Stimulated activated CD4-positive, alpha-beta T cell treated with anti-CD3 and anti-CD28 coated beads, Interleukin-1b, Interleukin-23, amount 100 ng/mL, for 48 hours (primary cell): ENCODE data around the gene ADAD2.
"Not testable (repeated sequence)": the region's sequence is repeated elsewhere in the genome, so short reads cannot be mapped to it uniquely, and the experiment has no call there.

Source experiments
- DNase-seq: peaks from one replicate; pipeline ENCODE4 v3.0.0-alpha.2; 2020

ADAD2 gene

DNA sequence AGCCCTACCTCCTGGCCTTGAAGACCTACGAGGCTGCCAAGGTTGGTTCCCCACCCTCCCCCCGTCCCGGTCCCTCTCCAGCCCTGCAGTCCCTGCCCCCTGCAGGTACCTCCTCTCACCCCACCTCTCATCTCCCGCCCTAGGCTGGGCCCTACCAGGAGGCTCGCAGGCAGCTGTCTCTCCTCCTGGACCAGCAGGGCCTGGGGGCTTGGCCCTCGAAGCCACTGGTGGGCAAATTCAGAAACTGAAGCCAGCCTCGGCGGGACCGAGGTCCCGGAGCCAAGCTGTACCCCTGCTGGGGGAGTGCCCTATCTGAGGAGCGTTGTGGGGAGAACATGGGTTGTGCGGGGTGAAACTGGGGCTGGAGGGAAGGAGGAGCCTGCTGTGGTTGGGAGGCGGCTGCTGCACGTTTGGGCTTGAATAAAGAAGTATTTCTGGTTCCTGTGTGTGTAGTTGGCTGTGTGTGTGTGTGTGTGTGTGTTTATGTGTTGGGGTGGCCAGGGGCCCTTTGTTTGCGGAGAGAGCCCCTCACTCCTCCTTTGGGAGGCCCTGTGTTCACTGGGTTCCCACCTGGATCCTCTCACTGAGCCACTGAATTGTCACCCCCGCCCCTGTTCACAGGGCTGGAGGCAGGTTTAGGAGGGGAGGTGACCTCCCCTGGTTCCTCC, 5.9 kb downstream of the ADAD2 start:
- no peak for DNase-seq

- DNase-seq: no peak
Measured at GRCh38 chr16:84197466-84198128, 6.6 kb downstream of the ADAD2 start.

- no peak for DNase-seq
Measured at GRCh38 chr16:84198401-84198800, 7.4 kb downstream of the ADAD2 start.

DNA sequence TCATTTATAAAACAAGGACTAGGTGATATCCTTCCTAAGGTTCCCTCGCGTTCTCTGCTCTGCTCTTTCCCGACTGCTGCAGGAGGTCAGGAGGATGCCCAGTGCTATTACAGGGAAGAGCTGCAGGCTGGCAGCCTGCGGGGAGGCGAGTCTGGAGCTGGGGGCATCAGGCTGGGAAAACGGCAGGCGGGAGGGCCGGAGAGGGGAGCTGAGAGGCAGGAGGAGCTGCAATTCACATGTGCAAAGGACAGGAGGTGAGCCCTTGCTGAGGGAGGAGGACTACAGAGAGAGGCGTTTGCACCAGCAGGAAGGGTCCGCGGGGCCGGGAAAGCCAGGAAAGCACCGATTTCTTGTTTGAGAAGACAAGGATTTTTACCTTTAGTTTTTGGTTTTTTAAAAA, 8.1 kb downstream of the ADAD2 start:
- DNase-seq: no peak

DNA sequence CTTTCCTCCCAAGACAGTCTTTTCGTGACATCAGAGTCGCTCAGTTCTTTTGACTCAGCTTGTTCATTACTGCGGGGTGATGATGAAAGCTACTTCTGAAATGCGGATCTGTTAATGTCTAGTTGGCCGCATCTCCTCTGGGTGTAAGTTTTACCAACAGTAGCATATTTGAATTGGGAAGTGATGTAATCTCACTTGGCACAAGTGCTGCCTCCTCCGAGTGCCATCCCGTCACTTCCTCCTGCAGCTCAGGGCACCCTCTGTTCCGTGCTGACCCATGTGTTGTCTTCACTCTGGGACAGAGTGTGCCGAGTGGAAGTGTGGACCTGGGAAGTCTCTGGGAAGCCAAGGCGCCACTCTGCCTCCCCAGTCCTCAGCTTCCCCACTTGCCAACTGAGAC, 8.9 kb downstream of the ADAD2 start:
- DNase-seq: no peak

DNA sequence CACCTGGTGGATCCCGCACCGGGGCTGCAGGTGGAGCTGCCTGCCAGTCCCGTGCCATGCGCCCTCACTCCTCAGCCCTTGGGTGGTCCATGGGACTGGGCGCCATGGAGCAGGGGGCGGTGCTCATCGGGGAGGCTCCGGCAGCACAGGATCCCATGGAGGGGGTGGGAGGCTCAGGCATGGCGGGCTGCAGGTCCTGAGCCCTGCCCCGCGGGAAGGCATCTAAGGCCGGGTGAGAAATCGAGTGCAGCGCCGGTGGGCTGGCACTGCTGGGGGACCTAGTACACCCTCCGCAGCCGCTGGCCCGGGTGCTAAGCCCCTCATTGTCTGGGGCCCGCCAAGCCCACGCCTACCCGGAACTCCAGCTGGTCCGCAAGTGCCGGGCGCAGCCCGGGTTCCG, 13.6 kb downstream of the ADAD2 start:
- not testable (repeated sequence) for DNase-seq

DNA sequence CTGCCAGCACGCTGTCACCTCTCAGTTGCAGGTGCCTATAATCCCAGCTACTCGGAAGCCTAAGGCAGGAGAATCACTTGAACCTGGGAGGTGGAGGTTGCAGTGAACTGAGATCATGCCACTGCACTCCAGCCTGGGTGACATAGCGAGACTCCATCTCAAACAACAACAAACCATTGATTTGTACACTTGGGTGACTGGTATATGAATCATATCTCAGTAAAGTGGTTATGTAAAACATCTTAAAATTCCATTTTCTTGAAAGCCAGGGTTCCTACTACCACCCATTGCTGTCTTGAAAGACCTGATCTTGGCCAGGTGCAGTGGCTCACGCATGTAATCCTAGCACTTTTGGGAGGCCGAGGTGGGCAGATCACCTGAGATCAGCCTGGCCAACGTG, 14.2 kb downstream of the ADAD2 start:
- not testable (repeated sequence) for DNase-seq

DNA sequence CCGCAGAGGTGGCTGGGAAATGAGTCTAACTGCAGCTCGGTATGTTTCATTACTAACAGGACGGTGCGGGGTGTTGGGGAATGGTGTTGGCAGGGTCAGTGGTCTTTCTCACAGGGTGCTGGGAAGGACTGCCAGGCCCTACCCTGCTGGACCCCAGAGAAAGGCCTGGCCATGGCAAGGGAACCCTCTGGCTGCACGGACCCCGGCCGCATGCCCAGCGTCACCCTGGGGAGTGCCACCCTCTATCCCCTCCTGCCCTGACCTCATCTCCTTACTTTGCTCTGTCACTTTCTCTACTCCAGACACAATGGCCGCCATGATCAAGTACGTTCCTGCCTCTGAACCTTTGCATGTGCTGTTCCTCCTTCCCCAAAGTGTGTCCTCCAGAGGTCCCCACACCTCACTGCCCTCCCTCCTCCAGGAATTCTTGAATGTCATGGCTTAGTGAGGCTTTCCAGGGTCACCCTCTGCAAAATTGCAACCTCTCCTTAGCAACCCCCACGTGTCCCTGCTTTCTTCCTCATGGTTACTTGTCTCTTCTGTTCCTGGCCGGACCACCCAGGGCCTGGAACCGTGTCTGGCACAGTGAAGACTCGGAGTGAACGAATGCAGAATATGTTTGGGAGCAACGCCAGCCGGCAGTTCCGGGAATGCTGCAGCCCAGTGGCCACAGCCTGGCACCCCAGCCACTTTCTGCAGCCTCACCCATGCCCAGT, 15.2 kb downstream of the ADAD2 start:
- no peak for DNase-seq

DNA sequence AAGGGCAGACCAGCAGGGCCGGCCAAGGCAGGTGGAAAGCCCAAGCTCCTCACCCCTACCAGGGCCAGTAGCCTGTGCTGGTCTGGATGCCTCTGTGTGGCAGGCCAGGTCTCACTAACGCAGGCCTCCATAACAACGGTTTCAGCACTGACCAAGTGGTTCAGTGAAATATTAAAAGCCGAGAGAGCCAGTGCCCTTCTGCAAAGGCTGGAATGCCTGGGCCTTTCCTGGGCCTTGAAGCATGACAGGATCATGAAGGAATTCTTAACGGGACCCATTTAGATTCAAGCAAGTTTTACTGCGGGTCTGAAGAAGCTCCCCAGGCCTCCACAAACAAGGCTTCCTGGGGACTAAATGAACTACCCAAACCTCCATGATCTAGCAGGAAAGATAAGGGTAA, 16.3 kb downstream of the ADAD2 start:
- no peak for DNase-seq

DNA sequence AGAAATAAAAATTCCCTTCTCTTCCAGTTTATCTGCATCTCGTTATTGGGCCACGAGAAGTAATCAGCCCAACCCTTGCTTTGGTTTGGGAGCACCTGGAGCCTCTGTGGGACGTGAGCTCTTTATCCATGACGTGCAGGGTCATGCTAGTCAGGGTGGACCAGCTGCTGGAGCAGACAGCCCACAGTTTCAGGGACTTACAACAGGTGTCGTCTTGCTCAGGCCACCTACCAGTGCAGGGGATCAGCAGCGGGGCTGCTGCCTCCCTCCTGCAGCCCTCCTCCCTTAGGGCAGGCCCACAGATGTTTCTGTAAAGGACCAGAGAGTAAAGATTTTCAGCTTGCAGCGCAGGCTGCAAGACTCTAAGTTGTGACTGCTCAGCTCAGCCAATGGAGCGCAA, 16.9 kb downstream of the ADAD2 start:
- no peak for DNase-seq

- no peak for DNase-seq
Measured at GRCh38 chr16:84209989-84210388, 19.0 kb downstream of the ADAD2 start.

GRCh38 chr16:84212154-84212553, 21.2 kb downstream of the ADAD2 start:
- DNase-seq: no peak

- DNase-seq: no peak
Measured at GRCh38 chr16:84212631-84213030, 21.7 kb downstream of the ADAD2 start.

DNA sequence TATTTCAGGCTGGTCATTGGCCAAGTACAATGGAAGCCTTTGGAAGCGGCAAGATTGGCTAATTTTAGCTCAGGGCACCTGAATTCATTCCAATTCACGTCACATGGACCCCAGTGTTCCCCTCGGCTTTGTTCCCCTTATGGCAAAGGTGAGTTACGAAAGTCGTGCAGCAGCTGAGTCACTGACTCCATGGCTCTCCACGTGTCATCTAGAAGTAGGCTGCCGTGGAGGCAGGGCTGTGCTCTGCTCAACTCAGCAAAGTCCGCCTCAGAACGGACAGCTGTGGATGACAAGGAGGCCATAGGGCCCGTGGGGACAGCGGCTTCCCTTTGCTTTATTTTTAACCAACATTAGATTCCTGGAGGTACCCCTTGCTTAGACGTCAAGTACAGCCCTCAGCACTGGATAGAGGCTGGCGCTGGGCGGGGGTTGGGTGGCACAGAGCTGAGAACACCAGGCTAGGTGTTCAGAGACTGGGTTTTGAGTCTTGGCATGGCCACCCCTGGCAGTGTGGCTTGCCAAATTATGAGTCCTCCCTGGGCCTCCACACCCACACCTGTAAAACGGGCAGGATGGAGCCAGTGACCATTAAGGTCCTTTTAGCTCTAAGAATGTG, 23.6 kb downstream of the ADAD2 start:
- DNase-seq: no peak

DNA sequence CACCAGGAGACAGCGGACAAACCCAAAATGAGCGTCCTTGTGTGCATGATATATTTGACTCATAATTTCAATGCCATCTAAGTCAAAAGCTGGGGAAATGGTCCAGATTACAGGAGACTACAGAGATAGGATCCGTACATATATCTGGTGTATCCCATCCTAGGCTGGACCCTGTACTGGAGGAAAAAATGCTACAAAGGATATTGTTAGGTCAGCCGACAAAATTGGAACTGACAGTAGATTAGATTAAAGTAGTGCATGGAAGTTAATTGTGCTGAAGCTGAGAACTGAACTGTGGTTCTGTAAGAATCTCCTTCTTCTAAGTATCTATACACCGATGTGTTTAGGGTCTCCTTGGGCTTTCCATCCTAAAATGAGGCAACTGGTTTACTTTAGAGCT, 24.6 kb downstream of the ADAD2 start:
- no peak for DNase-seq

DNA sequence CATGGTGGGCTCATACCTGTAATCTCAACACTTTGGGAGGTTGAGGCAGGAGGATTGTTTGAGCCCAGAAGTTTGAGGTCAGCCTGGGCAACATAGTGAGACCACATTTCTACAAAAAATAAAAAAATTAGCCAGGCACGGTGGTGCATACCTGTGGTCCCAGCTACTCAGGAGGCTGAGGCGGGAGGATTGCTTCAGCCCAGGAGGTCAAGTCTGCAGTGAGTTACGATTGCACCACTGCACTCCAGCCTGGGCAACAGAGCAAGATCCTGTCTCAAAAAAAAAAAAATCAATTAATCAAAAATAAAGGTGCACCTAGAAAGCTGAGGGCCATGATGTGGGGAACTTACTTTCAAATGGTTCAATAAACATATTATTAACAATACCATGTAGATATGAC, 25.2 kb downstream of the ADAD2 start:
- DNase-seq: not testable (repeated sequence)

GRCh38 chr16:84218176-84218823, 27.3 kb downstream of the ADAD2 start:
- no peak for DNase-seq

GRCh38 chr16:84218956-84219355, 28.0 kb downstream of the ADAD2 start:
- no peak for DNase-seq

DNA sequence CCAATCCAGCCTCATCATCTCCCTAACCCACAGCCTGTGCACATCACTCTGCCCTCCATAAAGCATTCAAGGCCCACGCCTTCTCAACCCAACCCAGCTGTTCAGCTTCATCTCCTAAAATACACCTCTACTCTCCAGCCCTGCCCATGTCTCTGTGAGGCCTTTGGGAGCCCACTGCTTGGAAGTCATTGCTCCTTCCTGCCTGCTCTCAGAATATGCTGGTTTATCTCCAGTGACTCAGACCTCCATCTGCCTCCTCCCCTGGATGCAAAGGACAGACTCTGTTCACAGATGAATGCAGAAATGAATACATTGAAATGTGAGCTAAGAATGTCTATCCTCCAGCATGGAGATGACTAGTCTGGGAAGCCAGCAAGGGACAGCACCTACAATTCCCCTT, 29.9 kb downstream of the ADAD2 start:
- no peak for DNase-seq

GRCh38 chr16:84223456-84223855, 32.5 kb downstream of the ADAD2 start:
- no peak for DNase-seq

- DNase-seq: no peak
Measured at GRCh38 chr16:84224554-84224953, 33.6 kb downstream of the ADAD2 start.

- DNase-seq: no peak
Measured at GRCh38 chr16:84225126-84225525, 34.2 kb downstream of the ADAD2 start.

- no peak for DNase-seq
Measured at GRCh38 chr16:84225571-84225970, 34.6 kb downstream of the ADAD2 start.
